MM.1S (cell line): ENCODE measurements around the gene SMC4.

ENCODE experiments used
- CTCF ChIP-seq: fragments of 300-600 bp; sonication (generic); IDR thresholded peaks from 2 replicates; pipeline ENCODE4 v1.5.1; 2016; ENCODE audit warnings: antibody characterized with exemption, low read length, mixed read lengths
- EZH2 ChIP-seq: fragments of 300-600 bp; sonication (generic); optimal IDR thresholded peaks from 2 replicates; pipeline ENCODE3; 2017; ENCODE audit warnings: low read depth, mild to moderate bottlenecking, antibody characterized with exemption, low read length, mixed read lengths
- EZH2phosphoT487 ChIP-seq: fragments of 300-600 bp; sonication (generic); IDR thresholded peaks from 2 replicates; pipeline ENCODE4 v1.6.1; 2018; ENCODE audit warnings: antibody characterized with exemption, low read length

DNA sequence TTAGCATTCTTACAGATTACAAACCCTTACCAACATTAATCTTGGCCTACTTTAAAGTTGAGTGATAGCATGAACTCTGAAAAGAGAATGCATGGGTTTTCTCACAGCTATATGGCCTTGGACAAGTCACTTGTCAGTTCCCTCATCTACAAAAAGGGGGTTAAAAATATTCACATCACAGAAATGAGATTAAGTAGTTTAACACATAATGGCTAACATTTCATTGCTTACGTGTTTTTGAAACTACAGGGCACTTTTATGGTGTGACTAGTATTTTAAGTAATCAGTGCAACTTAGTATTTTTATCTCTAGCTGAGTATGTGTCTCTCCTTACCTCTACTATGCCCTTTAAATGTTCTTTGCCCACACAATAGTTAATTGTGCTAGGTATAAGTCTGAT, 36.3 kb downstream of the SMC4 start:
- TF ChIP-seq CTCF (no peak), EZH2 (no peak), EZH2phosphoT487 (no peak)
